Esophagus (tissue), 2 donors: Measurements from ENCODE around the gene CTSE. TPM values are rescaled to one million over a fixed set of nuclear protein-coding genes. Genes with fewer than 3 reads are reported as not detected.
"Not testable (repeated sequence)": the region's sequence is repeated elsewhere in the genome, so short reads cannot be mapped to it uniquely, and the experiment has no call there.

Experiments
- H3K27ac ChIP-seq, 2 donors: one replicate each; pipeline ENCODE4 v1.5.1; 2013; ENCODE audit warnings: low read depth in 2 of 2, mild to moderate bottlenecking in 2 of 2, inconsistent platforms in 1 of 2, low read length in 1 of 2, moderate library complexity in 1 of 2
- H3K27me3 ChIP-seq, 2 donors: one replicate each; pipeline ENCODE4 v1.6.1; 2013; ENCODE audit warnings: low read length in 2 of 2, control low read depth in 1 of 2, mild to moderate bottlenecking in 1 of 2; ENCODE audit not compliant: insufficient read depth in 2 of 2, control insufficient read depth in 1 of 2
- H3K36me3 ChIP-seq, 2 donors: one replicate each; pipeline ENCODE4 v1.6.1; 2013; ENCODE audit warnings: low read length in 1 of 2; ENCODE audit not compliant: control insufficient read depth in 2 of 2, insufficient read depth in 2 of 2
- H3K4me1 ChIP-seq, 2 donors: one replicate each; pipeline ENCODE4 v1.6.1; 2013; ENCODE audit warnings: low read length in 1 of 2; ENCODE audit not compliant: control insufficient read depth in 2 of 2, insufficient read depth in 2 of 2
- H3K4me3 ChIP-seq, 2 donors: one replicate each; pipeline ENCODE4 v1.5.1; 2013; ENCODE audit warnings: low read length in 2 of 2, mild to moderate bottlenecking in 2 of 2, low read depth in 1 of 2, moderate library complexity in 1 of 2
- H3K9me3 ChIP-seq, 2 donors: one replicate each; pipeline ENCODE4 v1.6.1; 2013; ENCODE audit warnings: mild to moderate bottlenecking in 2 of 2, low read depth in 1 of 2, low read length in 1 of 2, moderate library complexity in 1 of 2; ENCODE audit not compliant: control insufficient read depth in 2 of 2, insufficient read depth in 1 of 2
- WGBS, 2 donors: extraction: QIAGEN DNeasy Blood & Tissue Kit; methylation state at CpG; one replicate each; pipeline ENCODE4 v1.1.7; 2013; 5-methylcytosine and 5-hydroxymethylcytosine counted together
- polyA plus RNA-seq, 2 donors: library from polyadenylated mRNA; stranded (reverse); fragments of 200-250 nt; gene quantifications; one replicate each; pipeline ENCODE4 v1.2.3, GENCODE V29; 2013
- donor health status: healthy with polysubstance abuse.
- donor health status: Bipolar disorder and iron deficiency.

The CTSE gene
- under 1 TPM; 0.09 to 0.53 TPM for polyA plus RNA-seq

DNA sequence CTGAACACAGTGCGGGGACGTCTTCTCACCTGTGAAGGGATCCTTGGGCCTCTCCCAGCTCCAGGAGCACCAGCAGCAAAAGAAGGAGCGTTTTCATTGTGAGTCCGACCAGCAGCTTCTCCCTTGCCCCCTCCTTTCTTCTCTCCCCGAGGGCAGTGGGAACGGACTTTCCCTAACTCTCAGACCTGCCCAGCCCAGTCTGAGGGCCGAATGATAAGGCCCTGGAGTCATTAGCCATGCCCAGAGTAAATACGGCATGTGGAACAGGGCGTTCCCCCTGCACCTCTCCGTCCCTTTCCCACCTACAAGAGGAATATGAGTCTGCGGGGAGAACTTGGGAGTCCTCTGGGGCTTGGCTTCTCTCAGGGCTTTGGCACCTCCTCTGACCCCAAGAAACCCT, at the start of gene CTSE:
TSS of gene CTSE (minus strand) at position 201 of the 400 bp plus-strand sequence. CDS start at position 97, 104 bp downstream.
- Histone ChIP-seq H3K36me3 (no peaks in the 10 kb centered on the region), H3K27me3 (no peaks in the 10 kb centered on the region), H3K4me3 (no peak within 1 kb of the TSS), H3K9me3 (no peaks in the 10 kb centered on the region), H3K27ac (no peak within 1 kb of the TSS), H3K4me1 (peaks cover 5 to 9% of the 10 kb centered on the region in 2 donors)
- 64 to 74% methylated on average over 11 of the region's 11 CpGs for WGBS, 2 donors

DNA sequence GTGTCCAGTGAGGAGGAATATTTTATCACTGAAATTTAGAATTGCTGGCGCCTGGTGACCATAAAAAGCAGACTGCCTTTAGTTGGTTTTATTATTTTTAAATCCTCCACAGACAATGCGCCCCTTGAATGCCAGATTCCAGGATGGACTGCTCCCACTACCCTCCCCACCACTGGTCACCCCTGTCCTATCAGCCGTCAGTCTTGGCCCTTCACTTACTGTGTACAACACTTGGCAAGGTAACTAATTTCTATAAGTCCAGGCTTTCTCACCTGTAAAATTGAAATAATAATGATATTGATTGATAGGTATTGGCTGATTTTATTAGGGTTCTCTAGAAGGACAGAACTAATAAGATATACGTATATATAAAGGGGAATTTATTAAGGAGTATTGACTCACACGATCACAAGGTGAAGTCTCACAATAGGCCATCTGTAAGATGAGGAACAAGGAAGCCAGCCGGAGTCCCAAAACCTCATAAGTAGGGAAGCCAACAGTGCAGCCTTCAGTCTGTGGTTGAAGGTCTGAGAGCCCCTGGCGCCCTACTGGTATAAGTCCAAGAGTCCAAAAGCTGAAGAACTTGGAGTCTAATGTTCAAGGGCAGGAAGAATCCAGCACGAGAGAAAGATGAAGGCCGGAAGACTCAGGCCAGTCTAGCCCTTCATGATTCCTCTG, 47.1 kb upstream of the CTSE start:
- Histone ChIP-seq H3K36me3 (no peaks in the 10 kb centered on the region), H3K27me3 (no peaks in the 10 kb centered on the region), H3K27ac (no peak overlapping the region), H3K4me1 (no peaks in the 10 kb centered on the region), H3K4me3 (no peak overlapping the region), H3K9me3 (no peaks in the 10 kb centered on the region)
- 88 to 89% methylated on average over 9 of the region's 9 CpGs for WGBS, 2 donors

DNA sequence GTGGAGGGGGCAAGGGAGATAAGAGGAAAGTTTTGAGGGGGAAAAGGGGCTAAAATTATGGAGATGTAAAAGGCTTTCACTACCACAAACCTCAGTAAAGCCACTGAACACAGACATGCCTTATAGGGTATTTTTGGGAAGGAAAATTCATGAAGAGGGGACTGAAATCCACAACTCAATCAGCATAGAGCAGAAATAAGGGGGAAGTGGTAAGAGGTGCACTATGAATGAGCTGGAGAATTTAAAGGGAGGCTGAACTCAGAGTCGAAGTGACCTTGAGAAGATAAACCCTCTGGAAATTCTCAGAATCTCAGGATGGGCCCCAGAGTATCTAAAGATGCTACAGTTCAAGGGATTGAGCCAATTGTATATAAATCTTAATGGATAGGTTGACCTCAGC, 44.6 kb upstream of the CTSE start:
- no peaks in the 10 kb centered on the region for H3K36me3 ChIP-seq
- H3K27ac ChIP-seq = no peak overlapping the region
- no peaks in the 10 kb centered on the region for H3K4me1 ChIP-seq
- no peaks in the 10 kb centered on the region for H3K27me3 ChIP-seq
- H3K9me3 ChIP-seq = no peaks in the 10 kb centered on the region
- no peak overlapping the region for H3K4me3 ChIP-seq
- 57 to 73% methylated on average over 1 of the region's 1 CpG for WGBS, 2 donors

DNA sequence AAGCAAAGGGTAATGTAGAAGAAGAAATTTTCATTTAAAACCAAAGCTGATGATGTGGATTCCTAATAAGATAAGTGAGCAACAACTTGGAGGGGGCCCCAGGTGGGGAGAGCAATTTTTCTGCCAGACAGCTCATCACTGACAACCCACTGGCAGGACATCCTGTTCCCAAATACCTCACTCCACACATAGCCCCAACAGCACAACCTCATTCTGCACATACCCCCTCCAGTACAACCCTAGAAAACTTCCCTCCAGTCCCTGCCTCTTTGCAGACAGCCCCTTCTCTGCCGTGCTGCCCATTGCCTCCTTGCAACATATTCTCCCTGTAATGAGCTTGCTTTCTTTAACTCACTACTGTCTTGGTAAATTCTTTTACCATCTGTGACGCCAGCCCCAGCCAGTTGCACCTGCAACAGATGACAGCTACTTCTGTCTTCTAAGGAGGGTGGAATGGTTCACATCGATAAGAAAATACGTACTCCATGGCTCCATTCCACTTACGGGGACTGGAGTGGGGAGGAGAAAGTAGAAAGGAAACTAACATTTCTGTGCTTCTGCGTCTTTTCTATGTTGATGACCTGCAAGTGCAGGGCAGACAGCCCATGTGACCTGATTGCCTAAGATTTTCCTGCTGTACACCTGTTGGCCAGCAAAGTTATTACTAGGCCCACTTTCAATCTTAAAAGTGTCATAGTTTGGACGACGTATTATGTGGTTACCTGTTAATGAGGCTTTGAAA, 44.0 kb upstream of the CTSE start:
- H3K27me3 ChIP-seq = no peaks in the 10 kb centered on the region
- H3K4me3 ChIP-seq = no peak overlapping the region
- H3K36me3 ChIP-seq = no peaks in the 10 kb centered on the region
- no peaks in the 10 kb centered on the region for H3K4me1 ChIP-seq
- 65 to 75% methylated on average over 8 of the region's 8 CpGs for WGBS, 2 donors
- H3K27ac ChIP-seq = no peak overlapping the region
- no peaks in the 10 kb centered on the region for H3K9me3 ChIP-seq

DNA sequence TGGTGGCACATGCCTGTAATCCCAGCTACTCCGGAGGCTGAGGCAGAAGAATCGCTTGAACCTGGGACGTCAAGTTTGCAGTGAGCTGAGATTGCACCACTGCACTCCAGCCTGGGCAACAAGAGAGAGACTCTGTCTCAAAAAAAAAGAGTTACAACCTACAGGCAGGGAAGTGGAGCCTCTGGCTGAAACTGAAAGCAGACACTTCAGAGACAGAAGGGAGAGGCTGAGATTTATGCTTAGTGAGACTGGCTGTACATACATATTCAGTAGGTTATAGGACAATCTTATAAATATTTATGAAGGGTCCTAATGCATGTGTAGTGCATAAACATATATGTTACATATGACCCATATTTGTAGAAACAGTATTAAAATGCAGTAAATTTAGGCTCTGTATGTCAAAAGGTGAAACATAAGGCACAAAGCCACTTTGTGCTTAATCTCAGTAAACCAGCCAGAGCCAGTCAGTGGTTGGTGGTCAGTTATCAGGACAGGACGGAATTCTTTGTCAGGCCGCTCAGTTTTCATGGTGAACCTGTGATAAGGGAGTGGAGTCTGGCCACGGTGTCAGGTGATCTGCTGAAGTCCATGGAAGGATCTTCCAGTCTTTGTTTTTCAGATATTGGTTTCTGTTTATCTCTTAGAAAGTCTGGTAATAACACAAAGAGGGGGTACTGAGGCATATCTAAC, 42.9 kb upstream of the CTSE start:
- H3K9me3 ChIP-seq = no peaks in the 10 kb centered on the region
- H3K4me1 ChIP-seq = no peaks in the 10 kb centered on the region
- H3K36me3 ChIP-seq = no peaks in the 10 kb centered on the region
- no peak overlapping the region for H3K4me3 ChIP-seq
- no peak overlapping the region for H3K27ac ChIP-seq
- WGBS, 2 donors = 51 to 66% methylated on average over 6 of the region's 6 CpGs
- H3K27me3 ChIP-seq = no peaks in the 10 kb centered on the region

DNA sequence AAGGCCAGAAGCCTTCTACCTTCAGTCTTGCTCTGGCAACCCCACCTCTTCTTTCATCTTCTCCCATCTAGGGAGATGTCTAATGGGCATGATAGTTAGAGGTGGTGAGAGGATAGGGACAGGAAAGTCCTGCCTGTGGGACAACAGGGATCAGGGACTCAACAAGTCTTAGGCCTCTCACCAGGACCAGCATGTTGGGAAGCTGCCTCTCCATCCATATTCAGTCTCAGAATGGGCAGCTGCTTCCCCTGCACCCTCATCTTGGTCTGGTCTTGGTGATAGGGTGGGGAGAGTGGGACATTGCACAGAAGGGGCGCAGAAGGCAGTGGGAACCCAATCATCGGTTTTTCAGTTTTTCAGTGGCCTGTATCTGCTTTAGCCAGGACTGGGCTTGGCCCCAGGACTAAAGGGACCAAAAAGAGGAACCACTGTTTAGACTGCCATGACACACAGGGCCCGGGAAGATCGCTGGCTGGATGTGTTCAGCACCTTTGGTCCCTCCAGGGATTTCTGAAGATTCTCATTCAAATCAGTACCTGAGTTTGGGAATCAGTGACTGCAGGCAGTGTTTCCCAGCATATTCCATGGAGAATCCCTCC, 42.0 kb upstream of the CTSE start:
- H3K4me3 ChIP-seq = no peak overlapping the region
- 86 to 94% methylated on average over 4 of the region's 4 CpGs for WGBS, 2 donors
- H3K27ac ChIP-seq = no peak overlapping the region
- no peaks in the 10 kb centered on the region for H3K4me1 ChIP-seq
- no peaks in the 10 kb centered on the region for H3K27me3 ChIP-seq
- no peaks in the 10 kb centered on the region for H3K9me3 ChIP-seq
- no peaks in the 10 kb centered on the region for H3K36me3 ChIP-seq

DNA sequence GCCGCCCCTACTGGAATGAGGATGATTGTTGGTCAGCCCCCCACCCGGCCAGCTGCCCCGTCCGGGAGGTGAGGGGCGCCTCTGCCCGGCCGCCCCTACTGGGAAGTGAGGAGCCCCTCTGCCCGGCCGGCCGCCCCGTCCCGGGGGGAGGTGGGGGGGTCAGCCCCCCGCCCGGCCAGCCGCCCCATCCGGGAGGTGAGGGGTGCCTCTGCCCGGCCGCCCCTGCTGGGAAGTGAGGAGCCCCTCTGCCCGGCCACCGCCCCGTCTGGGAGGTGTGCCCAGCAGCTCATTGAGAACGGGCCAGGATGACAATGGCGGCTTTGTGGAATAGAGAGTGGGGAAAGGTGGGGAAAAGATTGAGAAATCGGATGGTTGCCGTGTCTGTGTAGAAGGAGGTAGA, 40.8 kb upstream of the CTSE start:
- WGBS, 2 donors = 95 to 96% methylated on average over 18 to 22 of the region's 25 CpGs
- not testable (repeated sequence) for H3K36me3 ChIP-seq, H3K27ac ChIP-seq, H3K9me3 ChIP-seq, H3K4me1 ChIP-seq, H3K4me3 ChIP-seq, H3K27me3 ChIP-seq

DNA sequence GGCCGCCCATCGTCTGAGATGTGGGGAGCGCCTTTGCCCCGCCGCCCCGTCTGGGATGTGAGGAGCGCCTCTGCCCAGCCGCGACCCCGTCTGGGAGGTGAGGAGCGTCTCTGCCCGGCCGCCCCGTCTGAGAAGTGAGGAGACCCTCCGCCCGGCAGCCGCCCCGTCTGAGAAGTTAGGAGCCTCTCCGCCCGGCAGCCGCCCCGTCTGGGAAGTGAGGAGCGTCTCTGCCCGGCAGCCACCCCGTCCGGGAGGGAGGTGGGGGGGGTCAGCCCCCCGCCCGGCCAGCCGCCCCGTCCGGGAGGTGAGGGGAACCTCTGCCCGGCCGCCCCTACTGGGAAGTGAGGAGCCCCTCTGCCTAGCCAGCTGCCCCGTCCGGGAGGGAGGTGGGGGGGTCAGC, 40.3 kb upstream of the CTSE start:
- not testable (repeated sequence) for H3K36me3 ChIP-seq
- WGBS, 2 donors = 92 to 94% methylated on average over 10 to 30 of the region's 35 CpGs

DNA sequence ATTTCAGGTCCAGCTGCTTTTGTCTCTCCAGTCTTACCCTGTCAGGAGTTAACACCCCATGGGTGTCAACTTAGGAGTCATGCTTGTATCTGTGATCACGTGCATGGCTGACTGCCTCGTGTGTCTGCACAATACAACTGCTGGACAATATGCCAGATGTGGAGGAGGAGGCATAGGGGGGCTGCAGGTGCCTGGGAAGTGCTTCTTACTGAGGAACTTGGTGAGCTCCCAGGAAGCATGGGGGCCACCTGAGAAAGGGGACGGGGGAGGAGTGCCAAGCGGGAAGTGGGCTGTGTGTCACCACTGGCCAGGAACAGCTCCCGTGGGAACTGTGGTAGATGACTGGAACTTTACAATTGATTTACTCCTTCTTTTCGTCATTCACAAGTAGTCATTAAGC, 38.8 kb upstream of the CTSE start:
- no peaks in the 10 kb centered on the region for H3K36me3 ChIP-seq
- H3K4me3 ChIP-seq = no peak overlapping the region
- no peaks in the 10 kb centered on the region for H3K27me3 ChIP-seq
- WGBS, 2 donors = 75 to 76% methylated on average over 6 of the region's 6 CpGs
- H3K27ac ChIP-seq = no peak overlapping the region
- no peaks in the 10 kb centered on the region for H3K4me1 ChIP-seq
- H3K9me3 ChIP-seq = no peaks in the 10 kb centered on the region

More for the DNA sequence above, 40.3 kb upstream of the CTSE start:
- not testable (repeated sequence) for H3K4me1 ChIP-seq, H3K4me3 ChIP-seq, H3K27me3 ChIP-seq, H3K27ac ChIP-seq, H3K9me3 ChIP-seq
